ENCODE data around the gene SYT5. TPM values are rescaled to one million over a fixed set of nuclear protein-coding genes. Genes with fewer than 3 reads are reported as not detected.
A peak's percentile ranks its signal among the peaks of the same experiment; 100 is the strongest.

Gene SYT5
- total and polyA plus RNA-seq, 9 of the 15 experiments (the other 6 are each of a cell fraction or from before 2014, with no cell fraction given) = 1.3 to 20.9 (median 8.8) TPM

DNA sequence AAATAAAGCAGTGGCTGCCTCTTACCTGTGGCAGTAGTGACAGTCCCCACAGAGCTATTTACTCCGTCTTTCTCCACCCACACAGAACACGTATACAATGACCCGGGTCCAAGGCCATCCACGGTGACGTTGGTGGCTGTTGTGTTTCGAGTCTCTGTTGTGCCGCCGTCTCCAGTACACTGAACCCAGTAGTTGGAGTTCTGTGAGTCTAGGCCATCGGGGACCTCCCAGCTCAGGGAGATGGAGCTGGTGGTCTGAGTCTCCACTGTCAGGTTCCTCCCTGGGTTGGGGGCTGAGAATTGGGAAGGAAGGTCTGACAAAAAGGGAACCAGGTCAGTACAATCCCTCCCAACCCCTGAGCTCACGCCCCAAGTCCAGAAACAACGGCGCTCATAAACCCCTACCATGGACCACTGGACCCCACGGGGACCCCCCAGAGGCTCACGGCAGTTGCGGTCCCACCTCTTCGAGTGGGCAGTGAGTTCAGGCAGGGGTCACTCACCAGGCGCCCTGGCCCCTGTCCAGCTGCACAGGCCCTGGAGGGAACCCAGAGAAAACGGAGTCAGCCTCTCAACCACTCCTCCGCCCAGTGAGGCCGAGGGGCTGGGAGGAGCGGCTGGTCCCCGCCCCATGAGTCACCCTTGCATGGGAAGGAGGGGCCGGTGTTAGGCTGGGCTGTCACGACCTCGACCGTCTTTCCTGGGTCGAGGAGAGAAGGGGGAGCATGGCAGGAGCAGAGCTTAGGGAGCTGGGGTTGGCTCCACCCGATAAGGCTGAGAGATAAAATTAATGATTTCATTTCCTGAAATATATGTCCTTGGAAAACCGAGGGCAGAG, 26.8 kb upstream of the SYT5 start (continued):
- TF ChIP-seq ZNF347 (CRISPR knock-in tag; IDR thresholded peaks at IDR 0.05; ENCODE audit: low read depth) (no peak), CREB1 (IDR thresholded peaks at IDR 0.05) (no peak), CREB1 (CRISPR knock-in tag; IDR thresholded peaks at IDR 0.05) (no peak), SMARCA5 (IDR thresholded peaks at IDR 0.05) (no peak), EGR1 (conservative IDR thresholded peaks at IDR 0.05) (peak; percentile 64), CREM (IDR thresholded peaks at IDR 0.05; ENCODE audit: low read depth) (peak; percentile 62), POLR2AphosphoS5 (IDR thresholded peaks at IDR 0.05; ENCODE audit: control insufficient read depth, insufficient read depth, low read depth, low read length) (no peak; the same call in none of the 2 replicates), SMARCC2 (IDR thresholded peaks at IDR 0.05; ENCODE audit: low read depth) (no peak; the same call in 1 of the 2 replicates), NFYB (IDR thresholded peaks at IDR 0.05; ENCODE audit: extremely low read depth, insufficient read length) (no peak), TAF15 (IDR thresholded peaks at IDR 0.05; ENCODE audit: low read depth, low read length) (no peak)
- TF ChIP-seq, protein P1, sequence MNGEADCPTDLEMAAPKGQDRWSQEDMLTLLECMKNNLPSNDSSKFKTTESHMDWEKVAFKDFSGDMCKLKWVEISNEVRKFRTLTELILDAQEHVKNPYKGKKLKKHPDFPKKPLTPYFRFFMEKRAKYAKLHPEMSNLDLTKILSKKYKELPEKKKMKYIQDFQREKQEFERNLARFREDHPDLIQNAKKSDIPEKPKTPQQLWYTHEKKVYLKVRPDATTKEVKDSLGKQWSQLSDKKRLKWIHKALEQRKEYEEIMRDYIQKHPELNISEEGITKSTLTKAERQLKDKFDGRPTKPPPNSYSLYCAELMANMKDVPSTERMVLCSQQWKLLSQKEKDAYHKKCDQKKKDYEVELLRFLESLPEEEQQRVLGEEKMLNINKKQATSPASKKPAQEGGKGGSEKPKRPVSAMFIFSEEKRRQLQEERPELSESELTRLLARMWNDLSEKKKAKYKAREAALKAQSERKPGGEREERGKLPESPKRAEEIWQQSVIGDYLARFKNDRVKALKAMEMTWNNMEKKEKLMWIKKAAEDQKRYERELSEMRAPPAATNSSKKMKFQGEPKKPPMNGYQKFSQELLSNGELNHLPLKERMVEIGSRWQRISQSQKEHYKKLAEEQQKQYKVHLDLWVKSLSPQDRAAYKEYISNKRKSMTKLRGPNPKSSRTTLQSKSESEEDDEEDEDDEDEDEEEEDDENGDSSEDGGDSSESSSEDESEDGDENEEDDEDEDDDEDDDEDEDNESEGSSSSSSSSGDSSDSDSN (IDR thresholded peaks at IDR 0.05; ENCODE audit: borderline replicate concordance in 1 of 2, low read depth in 2 of 2, low read length in 2 of 2) = peak in 1 of 2 experiments; percentile 79; a peak in 2 of 4 replicates
- TF ChIP-seq, protein P2, sequence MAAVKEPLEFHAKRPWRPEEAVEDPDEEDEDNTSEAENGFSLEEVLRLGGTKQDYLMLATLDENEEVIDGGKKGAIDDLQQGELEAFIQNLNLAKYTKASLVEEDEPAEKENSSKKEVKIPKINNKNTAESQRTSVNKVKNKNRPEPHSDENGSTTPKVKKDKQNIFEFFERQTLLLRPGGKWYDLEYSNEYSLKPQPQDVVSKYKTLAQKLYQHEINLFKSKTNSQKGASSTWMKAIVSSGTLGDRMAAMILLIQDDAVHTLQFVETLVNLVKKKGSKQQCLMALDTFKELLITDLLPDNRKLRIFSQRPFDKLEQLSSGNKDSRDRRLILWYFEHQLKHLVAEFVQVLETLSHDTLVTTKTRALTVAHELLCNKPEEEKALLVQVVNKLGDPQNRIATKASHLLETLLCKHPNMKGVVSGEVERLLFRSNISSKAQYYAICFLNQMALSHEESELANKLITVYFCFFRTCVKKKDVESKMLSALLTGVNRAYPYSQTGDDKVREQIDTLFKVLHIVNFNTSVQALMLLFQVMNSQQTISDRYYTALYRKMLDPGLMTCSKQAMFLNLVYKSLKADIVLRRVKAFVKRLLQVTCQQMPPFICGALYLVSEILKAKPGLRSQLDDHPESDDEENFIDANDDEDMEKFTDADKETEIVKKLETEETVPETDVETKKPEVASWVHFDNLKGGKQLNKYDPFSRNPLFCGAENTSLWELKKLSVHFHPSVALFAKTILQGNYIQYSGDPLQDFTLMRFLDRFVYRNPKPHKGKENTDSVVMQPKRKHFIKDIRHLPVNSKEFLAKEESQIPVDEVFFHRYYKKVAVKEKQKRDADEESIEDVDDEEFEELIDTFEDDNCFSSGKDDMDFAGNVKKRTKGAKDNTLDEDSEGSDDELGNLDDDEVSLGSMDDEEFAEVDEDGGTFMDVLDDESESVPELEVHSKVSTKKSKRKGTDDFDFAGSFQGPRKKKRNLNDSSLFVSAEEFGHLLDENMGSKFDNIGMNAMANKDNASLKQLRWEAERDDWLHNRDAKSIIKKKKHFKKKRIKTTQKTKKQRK (IDR thresholded peaks at IDR 0.05; ENCODE audit: borderline replicate concordance, low read depth, low read length) = no peak
- TF ChIP-seq, protein P3, sequence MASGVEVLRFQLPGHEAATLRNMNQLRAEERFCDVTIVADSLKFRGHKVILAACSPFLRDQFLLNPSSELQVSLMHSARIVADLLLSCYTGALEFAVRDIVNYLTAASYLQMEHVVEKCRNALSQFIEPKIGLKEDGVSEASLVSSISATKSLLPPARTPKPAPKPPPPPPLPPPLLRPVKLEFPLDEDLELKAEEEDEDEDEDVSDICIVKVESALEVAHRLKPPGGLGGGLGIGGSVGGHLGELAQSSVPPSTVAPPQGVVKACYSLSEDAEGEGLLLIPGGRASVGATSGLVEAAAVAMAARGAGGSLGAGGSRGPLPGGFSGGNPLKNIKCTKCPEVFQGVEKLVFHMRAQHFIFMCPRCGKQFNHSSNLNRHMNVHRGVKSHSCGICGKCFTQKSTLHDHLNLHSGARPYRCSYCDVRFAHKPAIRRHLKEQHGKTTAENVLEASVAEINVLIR (CRISPR knock-in tag; IDR thresholded peaks at IDR 0.05) = no peak
- TF ChIP-seq, protein P4, sequence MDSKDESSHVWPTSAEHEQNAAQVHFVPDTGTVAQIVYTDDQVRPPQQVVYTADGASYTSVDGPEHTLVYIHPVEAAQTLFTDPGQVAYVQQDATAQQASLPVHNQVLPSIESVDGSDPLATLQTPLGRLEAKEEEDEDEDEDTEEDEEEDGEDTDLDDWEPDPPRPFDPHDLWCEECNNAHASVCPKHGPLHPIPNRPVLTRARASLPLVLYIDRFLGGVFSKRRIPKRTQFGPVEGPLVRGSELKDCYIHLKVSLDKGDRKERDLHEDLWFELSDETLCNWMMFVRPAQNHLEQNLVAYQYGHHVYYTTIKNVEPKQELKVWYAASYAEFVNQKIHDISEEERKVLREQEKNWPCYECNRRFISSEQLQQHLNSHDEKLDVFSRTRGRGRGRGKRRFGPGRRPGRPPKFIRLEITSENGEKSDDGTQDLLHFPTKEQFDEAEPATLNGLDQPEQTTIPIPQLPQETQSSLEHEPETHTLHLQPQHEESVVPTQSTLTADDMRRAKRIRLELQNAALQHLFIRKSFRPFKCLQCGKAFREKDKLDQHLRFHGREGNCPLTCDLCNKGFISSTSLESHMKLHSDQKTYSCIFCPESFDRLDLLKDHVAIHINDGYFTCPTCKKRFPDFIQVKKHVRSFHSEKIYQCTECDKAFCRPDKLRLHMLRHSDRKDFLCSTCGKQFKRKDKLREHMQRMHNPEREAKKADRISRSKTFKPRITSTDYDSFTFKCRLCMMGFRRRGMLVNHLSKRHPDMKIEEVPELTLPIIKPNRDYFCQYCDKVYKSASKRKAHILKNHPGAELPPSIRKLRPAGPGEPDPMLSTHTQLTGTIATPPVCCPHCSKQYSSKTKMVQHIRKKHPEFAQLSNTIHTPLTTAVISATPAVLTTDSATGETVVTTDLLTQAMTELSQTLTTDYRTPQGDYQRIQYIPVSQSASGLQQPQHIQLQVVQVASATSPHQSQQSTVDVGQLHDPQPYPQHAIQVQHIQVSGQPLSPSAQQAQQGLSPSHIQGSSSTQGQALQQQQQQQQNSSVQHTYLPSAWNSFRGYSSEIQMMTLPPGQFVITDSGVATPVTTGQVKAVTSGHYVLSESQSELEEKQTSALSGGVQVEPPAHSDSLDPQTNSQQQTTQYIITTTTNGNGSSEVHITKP (IDR thresholded peaks at IDR 0.05; ENCODE audit: partially characterized antibody) = peak; percentile 17
